ENCODE data around the gene CENPU.

DNA sequence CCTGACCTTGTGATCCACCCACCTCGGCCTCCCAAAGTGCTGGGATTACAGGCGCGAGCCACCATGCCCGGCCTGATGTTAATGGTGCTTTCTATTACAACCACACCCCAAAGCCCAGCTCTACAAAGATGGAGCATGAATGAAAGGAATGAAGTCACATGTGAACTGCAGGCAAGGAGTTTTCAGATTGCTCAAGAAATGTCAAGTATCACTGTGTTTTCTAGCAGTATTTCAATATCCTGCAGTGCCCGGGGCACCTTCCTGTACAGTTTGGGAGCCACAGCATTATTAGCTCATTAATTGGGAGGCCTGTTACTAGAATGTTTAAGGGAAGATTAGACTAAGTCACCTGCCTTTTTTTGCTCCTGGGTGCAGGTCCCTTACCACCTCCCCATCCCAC is 44.2 kb downstream of the CENPU start:
- TF ChIP-seq CTCF (IDR thresholded peaks at IDR 0.05) (no peak), EZH2 (IDR thresholded peaks at IDR 0.05; ENCODE audit: borderline replicate concordance, insufficient read depth, low read depth, low read length, poor library complexity, severe bottlenecking) (no peak)
